Natural killer cell treated with Interleukin-12 subunit alpha and Interleukin-12 subunit beta and Interleukin-15 and Interleukin-18, amount 100 ng/mL, for 72 hours (primary cell): ENCODE results near the gene PLPPR4. TPM values are rescaled to one million over a fixed set of nuclear protein-coding genes. Genes with fewer than 3 reads are reported as not detected.
"Not testable (repeated sequence)": the region's sequence is repeated elsewhere in the genome, so short reads cannot be mapped to it uniquely, and the experiment has no call there.

ENCODE experiments used
- ATAC-seq, 2 donors: fragments of 150-1000 bp; cut with Tn5 transposase in 1 of 2; sonication (Bioruptor Pico), chemical (Tn5 transposase) in 1 of 2; 2 replicates each; pipeline ENCODE4 v1.10.0; 2021
- DNase-seq: peaks from one replicate; pipeline ENCODE4 v3.0.0; 2022; ENCODE audit warnings: low spot score
- H3K27ac Mint-ChIP-seq, 2 donors: 1 replicate in 1 of 2; 2 replicates in 1 of 2; pipeline ENCODE4 v1.8.0; 2022; ENCODE audit warnings: mixed read lengths in 2 of 2, mild to moderate bottlenecking in 1 of 2, moderate library complexity in 1 of 2
- H3K27me3 Mint-ChIP-seq, 2 donors: 1 replicate in 1 of 2; 2 replicates in 1 of 2; pipeline ENCODE4 v1.8.0; 2022; ENCODE audit warnings: mixed read lengths in 2 of 2
- H3K36me3 Mint-ChIP-seq: one replicate; pipeline ENCODE4 v1.8.0; 2022; ENCODE audit warnings: mixed read lengths
- H3K4me1 Mint-ChIP-seq, 2 donors: 1 replicate in 1 of 2; 2 replicates in 1 of 2; pipeline ENCODE4 v1.8.0; 2022; ENCODE audit warnings: low read depth in 2 of 2, mixed read lengths in 2 of 2, mild to moderate bottlenecking in 1 of 2
- H3K4me3 Mint-ChIP-seq: one replicate; pipeline ENCODE4 v1.8.0; 2022; ENCODE audit warnings: mixed read lengths
- H3K9me3 Mint-ChIP-seq: 2 replicates; pipeline ENCODE4 v1.8.0; 2022; ENCODE audit warnings: mixed read lengths
- total RNA-seq, 2 donors: library from RNA; stranded (reverse); gene quantifications; one replicate each; pipeline ENCODE4 v1.2.3, GENCODE V29; 2022

PLPPR4 gene
- total RNA-seq, 2 donors from 2014 or later: not detected

DNA sequence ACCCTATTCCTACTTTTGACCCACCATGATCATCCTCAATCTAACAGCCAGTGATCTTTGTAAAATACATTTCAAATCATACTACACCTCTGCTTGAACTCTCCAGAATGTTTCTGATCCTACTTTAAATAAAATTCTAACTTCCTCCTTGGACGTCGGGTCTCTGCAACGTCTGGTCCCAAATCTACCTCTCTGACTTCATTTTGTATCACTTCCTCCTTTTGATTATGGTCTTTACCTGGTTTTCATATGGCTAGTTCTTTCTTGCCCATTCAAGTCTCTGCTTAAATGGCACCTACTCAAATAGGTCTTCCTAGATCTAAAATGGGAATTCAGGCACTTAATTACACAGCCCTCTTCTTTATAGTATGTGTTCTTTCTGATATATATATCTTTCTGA is 18.2 kb downstream of the PLPPR4 start:
- Mint-ChIP-seq H3K27me3 (no peaks in the 10 kb centered on the region), H3K36me3 (no peaks in the 10 kb centered on the region), H3K4me3 (no peak overlapping the region), H3K4me1 (no peaks in the 10 kb centered on the region), H3K27ac (no peak overlapping the region), H3K9me3 (peaks cover 13% of the 10 kb centered on the region)
- DNase-seq (no peak), ATAC-seq (no peak)

DNA sequence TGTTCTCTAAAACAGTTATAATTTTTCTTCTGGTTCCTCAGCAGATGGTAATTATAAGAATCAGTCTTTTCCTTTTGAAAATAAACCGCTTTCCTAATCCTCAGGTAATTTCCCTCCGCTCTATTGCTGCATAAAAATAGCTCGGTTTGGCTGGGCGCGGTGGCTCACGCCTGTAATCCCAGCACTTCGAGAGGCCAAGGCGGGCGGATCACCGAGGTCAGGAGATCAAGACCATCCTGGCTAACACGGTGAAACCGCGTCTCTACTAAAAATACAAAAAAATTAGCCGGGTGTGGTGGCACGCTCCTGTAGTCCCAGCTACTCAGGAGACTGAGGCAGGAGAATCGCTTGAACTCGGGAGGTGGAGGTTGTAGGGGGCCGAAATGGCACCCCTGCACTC is 19.2 kb downstream of the PLPPR4 start:
- not testable (repeated sequence) for ATAC-seq, H3K4me1 Mint-ChIP-seq, H3K27ac Mint-ChIP-seq, H3K36me3 Mint-ChIP-seq, DNase-seq, H3K27me3 Mint-ChIP-seq, H3K4me3 Mint-ChIP-seq
- H3K9me3 Mint-ChIP-seq: peaks cover 16% of the 10 kb centered on the region

DNA sequence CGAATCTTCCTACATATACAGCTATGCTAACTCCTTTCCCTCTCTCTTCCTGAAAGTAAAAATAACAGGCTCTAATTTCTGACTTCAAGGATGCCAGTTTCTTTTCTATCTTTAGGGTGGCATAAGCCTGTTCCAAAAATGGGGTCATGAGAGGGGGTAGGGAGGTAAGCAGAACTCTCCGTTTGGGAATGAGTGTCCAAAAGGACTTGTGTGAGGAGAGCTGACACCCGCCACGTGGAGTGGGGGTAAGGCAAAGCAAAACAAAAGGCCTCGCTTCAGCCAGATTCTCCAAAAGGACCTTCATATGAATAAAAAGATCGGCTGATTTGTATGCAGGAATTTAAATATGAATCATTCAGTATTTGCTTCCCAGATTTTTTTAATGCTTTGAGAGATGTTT is 28.6 kb downstream of the PLPPR4 start:
- ATAC-seq (no peak), DNase-seq (no peak)
- H3K27ac Mint-ChIP-seq: no peak overlapping the region
- no peaks in the 10 kb centered on the region for H3K36me3 Mint-ChIP-seq
- no peaks in the 10 kb centered on the region for H3K27me3 Mint-ChIP-seq
- H3K4me3 Mint-ChIP-seq: no peak overlapping the region
- peaks cover 10% of the 10 kb centered on the region for H3K9me3 Mint-ChIP-seq
- no peaks in the 10 kb centered on the region for H3K4me1 Mint-ChIP-seq

DNA sequence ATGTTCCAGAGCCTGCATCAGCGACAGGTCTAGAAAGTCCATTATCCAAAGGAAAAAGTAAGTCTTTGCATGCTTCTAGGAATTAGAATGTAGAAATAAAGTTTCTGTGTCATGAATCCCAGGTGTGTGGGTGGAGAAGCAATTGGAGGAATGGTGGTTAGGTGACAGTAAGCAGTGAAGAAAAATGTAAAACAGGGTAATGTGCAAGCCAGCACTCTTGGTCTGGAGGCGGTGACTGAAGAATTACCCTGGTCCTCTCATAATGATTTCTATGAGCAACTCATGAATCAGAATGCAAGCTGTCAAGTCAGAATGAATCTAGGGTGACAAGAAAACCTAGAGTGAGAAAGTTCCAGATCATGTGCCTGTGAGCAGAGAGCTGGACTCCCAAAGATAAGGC is 33.6 kb downstream of the PLPPR4 start:
- Mint-ChIP-seq H3K27me3 (no peaks in the 10 kb centered on the region), H3K4me3 (no peak overlapping the region), H3K9me3 (peaks cover 2% of the 10 kb centered on the region), H3K36me3 (no peaks in the 10 kb centered on the region), H3K4me1 (no peaks in the 10 kb centered on the region), H3K27ac (no peak overlapping the region)
- no peak for DNase-seq
- no peak for ATAC-seq

DNA sequence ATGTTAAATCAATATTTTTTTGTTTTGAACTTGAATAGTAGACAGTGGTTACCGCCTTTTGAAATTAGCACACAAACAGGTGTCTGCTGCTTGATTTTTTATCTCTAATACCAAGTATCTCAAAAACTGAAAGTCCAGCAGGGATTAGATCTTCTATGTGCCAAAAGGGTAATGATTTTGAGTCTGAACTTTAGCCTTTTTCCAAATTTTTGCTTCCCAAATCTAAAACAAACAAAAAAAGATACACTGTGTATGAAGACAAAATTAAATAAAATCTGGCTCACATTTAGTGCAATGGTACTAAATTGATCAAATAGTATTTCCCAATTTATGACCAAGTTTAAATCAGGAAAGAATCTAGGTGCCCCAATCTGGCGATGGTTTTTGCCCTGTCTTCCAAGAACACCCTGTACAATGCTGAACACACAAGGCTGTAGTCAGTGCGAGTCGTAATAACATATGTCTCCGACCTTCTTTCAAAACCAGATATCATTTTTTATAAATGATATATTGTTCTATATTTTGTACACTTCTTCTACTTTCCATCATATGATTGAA is 40.5 kb downstream of the PLPPR4 start:
- H3K27ac Mint-ChIP-seq: no peak overlapping the region
- H3K36me3 Mint-ChIP-seq: no peaks in the 10 kb centered on the region
- H3K4me1 Mint-ChIP-seq: no peaks in the 10 kb centered on the region
- H3K9me3 Mint-ChIP-seq: peaks cover 8% of the 10 kb centered on the region
- no peak for DNase-seq
- no peak overlapping the region for H3K4me3 Mint-ChIP-seq
- no peak for ATAC-seq
- no peaks in the 10 kb centered on the region for H3K27me3 Mint-ChIP-seq

DNA sequence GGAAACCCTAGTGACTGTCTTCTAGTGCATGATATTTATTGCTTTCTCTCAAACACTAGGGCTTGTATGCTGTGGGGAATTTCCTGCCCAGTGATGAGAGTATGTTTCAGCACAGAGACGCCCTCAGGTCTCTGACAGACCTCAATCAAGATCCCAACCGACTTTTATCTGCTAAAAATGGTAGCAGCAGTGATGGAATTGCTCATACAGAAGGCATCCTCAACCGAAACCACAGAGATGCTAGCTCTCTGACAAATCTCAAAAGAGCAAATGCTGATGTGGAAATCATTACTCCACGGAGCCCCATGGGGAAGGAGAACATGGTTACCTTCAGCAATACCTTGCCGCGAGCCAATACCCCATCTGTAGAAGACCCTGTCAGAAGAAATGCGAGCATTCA is 41.3 kb downstream of the PLPPR4 start:
- Mint-ChIP-seq H3K9me3 (peaks cover 8% of the 10 kb centered on the region), H3K4me1 (no peaks in the 10 kb centered on the region), H3K27me3 (no peaks in the 10 kb centered on the region), H3K27ac (no peak overlapping the region), H3K4me3 (no peak overlapping the region), H3K36me3 (no peaks in the 10 kb centered on the region)
- DNase-seq: no peak
- no peak for ATAC-seq

DNA sequence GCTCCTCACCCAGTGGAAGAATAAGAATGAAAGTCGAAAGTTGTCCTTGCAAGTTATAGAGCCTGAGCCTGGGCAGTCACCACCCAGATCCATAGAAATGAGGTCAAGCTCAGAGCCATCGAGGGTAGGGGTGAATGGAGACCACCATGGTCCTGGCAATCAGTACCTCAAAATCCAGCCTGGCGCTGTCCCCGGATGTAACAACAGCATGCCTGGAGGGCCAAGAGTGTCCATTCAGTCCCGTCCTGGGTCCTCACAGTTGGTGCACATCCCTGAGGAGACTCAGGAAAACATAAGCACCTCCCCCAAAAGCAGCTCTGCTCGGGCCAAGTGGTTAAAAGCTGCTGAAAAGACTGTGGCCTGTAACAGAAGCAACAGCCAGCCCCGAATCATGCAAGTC is 41.8 kb downstream of the PLPPR4 start:
- Mint-ChIP-seq H3K27me3 (no peaks in the 10 kb centered on the region), H3K9me3 (peaks cover 8% of the 10 kb centered on the region), H3K36me3 (no peaks in the 10 kb centered on the region), H3K4me3 (no peak overlapping the region), H3K27ac (no peak overlapping the region), H3K4me1 (no peaks in the 10 kb centered on the region)
- DNase-seq: no peak
- no peak for ATAC-seq

DNA sequence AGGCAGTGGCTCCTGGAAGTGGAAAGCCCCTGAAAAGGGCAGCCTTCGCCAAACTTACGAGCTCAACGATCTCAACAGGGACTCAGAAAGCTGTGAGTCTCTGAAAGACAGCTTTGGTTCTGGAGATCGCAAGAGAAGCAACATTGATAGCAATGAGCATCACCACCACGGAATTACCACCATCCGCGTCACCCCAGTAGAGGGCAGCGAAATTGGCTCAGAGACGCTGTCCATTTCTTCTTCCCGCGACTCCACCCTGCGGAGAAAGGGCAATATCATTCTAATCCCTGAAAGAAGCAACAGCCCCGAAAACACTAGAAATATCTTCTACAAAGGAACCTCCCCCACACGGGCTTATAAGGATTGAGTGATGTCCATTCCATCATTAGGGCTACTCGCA is 42.4 kb downstream of the PLPPR4 start:
- no peaks in the 10 kb centered on the region for H3K27me3 Mint-ChIP-seq
- no peaks in the 10 kb centered on the region for H3K36me3 Mint-ChIP-seq
- no peak for ATAC-seq
- no peak for DNase-seq
- no peak overlapping the region for H3K27ac Mint-ChIP-seq
- H3K4me1 Mint-ChIP-seq: no peaks in the 10 kb centered on the region
- H3K9me3 Mint-ChIP-seq: peaks cover 8% of the 10 kb centered on the region
- no peak overlapping the region for H3K4me3 Mint-ChIP-seq

DNA sequence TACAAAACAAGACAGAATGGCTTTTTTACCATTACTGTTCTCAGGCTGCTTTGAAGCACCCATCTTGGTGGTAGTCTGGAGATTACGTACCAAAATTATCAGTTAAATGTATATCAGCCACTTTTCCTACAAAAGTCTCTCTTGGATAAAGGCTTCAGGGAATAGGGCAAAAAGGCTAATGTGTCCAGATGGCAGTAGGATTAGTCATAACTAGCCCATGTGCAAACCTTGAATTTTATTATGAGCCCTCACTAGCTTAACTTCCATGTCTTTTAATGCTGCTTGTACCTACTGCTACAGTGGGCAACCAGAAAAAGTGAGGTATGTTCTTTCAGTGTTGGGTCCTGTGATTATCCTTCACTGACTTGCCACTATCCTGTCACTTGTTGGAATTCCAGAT is 51.0 kb downstream of the PLPPR4 start:
- ATAC-seq (no peak), DNase-seq (no peak)
- no peak overlapping the region for H3K4me3 Mint-ChIP-seq
- H3K36me3 Mint-ChIP-seq: no peaks in the 10 kb centered on the region
- no peak overlapping the region for H3K27ac Mint-ChIP-seq
- no peaks in the 10 kb centered on the region for H3K4me1 Mint-ChIP-seq
- no peaks in the 10 kb centered on the region for H3K27me3 Mint-ChIP-seq
- peaks cover 7% of the 10 kb centered on the region for H3K9me3 Mint-ChIP-seq

DNA sequence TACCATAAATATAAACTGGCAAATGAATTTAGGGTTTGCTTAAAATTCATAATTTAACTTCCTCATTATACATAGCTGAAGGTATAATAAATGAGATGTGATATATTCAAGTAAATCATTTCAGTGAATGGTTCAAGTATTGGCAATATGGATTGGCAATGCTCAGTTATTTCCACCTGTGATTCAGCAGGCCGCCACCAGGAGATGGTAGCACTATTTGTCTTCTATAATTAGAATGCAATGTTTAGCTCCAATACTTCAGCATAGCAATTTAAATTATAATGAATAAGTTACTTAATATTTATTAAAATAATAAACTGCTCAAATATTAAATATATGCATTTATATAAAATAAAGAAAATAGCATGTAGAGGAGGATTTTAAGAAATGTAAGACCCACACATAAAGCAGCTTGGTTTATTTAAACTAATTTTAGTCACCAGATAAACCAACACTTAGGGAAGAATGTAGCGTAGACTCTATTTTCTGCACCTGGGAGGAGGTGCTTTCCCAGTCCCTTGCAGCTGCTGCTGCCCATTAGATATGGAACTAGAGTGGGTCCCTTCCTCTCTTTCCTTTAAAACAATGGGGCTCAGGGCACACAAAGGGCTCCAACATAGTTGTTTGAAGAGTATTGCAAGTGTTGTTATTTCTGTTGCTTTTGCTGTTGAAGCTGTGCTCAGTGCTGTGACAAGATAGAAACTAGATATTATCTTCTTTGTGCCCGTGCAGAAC is 62.1 kb downstream of the PLPPR4 start:
- H3K27me3 Mint-ChIP-seq: no peaks in the 10 kb centered on the region
- H3K36me3 Mint-ChIP-seq: no peaks in the 10 kb centered on the region
- no peak overlapping the region for H3K27ac Mint-ChIP-seq
- no peaks in the 10 kb centered on the region for H3K4me1 Mint-ChIP-seq
- H3K4me3 Mint-ChIP-seq: no peak overlapping the region
- no peak for DNase-seq
- H3K9me3 Mint-ChIP-seq: no peaks in the 10 kb centered on the region
- ATAC-seq: no peak

DNA sequence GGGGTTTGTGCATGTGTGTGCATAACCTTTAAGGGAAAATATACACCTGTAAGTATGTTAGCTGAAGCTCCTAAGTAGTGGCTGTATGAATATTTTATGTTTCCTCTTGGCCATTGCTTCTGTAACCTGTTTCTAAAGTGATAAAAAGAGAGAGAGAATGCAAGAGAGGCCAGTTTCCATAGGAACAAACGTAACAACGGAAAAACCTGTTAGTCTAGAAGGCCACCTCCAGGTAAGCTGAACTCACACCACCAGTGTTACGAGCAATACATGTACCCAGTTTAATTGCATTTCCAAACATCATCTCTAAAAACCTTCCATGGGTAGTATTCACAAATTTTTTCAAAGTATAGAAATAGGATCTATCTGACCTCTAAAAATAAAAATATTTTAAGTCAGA is 63.1 kb downstream of the PLPPR4 start:
- H3K4me3 Mint-ChIP-seq: no peak overlapping the region
- H3K27me3 Mint-ChIP-seq: no peaks in the 10 kb centered on the region
- no peak for ATAC-seq
- no peaks in the 10 kb centered on the region for H3K9me3 Mint-ChIP-seq
- H3K27ac Mint-ChIP-seq: no peak overlapping the region
- H3K4me1 Mint-ChIP-seq: no peaks in the 10 kb centered on the region
- no peak for DNase-seq
- H3K36me3 Mint-ChIP-seq: no peaks in the 10 kb centered on the region

DNA sequence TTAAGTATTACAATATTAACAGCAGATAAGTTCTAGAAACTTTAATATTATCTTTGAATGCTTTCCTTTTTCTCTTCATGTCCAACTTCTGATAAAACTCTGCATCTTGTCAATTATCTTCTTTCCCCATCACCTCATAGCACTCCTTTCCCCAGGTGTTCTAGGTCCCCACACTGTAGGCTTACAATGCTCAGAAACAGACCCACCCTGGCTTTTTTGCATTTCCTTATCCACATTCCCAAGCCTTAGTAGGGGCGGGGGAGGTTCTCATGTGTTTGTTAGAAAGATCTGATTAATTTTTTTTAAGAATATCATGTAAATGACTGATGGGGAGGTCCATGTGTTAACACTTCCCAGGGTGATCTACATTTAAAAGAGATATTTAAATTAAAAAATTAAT is 63.9 kb downstream of the PLPPR4 start:
- no peaks in the 10 kb centered on the region for H3K27me3 Mint-ChIP-seq
- no peaks in the 10 kb centered on the region for H3K36me3 Mint-ChIP-seq
- H3K4me3 Mint-ChIP-seq: no peak overlapping the region
- no peak overlapping the region for H3K27ac Mint-ChIP-seq
- ATAC-seq (no peak), DNase-seq (no peak)
- no peaks in the 10 kb centered on the region for H3K9me3 Mint-ChIP-seq
- no peaks in the 10 kb centered on the region for H3K4me1 Mint-ChIP-seq

DNA sequence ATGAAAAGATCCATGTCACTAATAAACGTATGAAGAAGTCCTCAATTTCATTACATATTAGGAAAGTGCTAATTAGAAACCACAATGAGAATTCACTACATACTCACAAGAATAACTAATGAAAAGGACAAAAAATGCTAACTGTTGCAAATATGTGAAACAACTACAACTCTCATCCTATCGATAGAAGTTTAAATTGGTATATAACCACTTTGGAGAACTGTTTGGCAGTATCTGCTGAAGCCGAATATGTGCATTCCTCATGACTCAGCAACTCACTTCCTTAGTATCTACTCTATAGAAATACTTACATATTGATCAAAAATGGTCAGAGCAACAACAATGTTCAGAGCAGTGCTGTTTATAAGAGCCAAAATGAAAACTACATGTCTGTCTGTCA is 66.8 kb downstream of the PLPPR4 start:
- Mint-ChIP-seq H3K4me1 (no peaks in the 10 kb centered on the region), H3K4me3 (no peak overlapping the region), H3K9me3 (no peaks in the 10 kb centered on the region), H3K27ac (no peak overlapping the region), H3K27me3 (no peaks in the 10 kb centered on the region), H3K36me3 (no peaks in the 10 kb centered on the region)
- DNase-seq: no peak
- no peak for ATAC-seq

DNA sequence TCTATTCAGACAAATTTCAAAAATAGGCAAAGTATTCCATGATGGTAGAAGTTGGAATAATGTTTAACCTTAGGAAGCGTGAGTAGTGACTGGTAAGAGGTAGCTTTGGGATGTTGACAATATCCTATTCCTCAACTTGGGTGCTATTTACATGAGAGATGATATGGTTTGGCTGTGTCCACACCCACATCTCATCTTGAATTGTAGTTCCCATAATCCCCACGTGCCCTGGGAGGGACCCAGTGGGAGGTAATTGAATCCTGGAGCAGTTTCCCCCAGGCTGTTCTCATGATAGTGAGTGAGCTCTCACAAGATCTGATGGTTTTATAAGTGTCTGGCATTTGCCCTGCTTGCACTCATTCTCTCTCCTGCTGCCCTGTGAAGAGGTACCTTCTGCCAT is 67.3 kb downstream of the PLPPR4 start:
- no peak overlapping the region for H3K27ac Mint-ChIP-seq
- no peak for DNase-seq
- no peak for ATAC-seq
- no peaks in the 10 kb centered on the region for H3K9me3 Mint-ChIP-seq
- H3K4me3 Mint-ChIP-seq: no peak overlapping the region
- H3K27me3 Mint-ChIP-seq: no peaks in the 10 kb centered on the region
- H3K4me1 Mint-ChIP-seq: no peaks in the 10 kb centered on the region
- no peaks in the 10 kb centered on the region for H3K36me3 Mint-ChIP-seq

DNA sequence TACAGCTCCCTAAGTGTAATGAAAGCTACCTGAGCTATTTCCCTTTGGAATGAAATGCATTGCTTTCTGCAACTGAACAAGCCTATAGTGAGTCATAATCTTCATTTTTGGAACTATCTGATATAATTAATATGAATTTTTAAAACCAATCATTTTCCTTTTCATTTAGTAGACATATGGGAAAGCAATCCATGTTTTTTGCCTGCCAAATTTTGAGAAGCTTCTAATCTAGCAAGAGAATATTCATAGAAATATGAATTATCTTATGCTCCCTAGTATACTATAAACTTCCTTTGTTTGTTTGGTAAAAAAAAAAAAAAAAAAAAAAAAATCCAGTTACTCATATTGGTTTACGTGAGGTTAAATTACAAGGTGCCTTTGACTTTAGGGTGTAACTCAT is 68.3 kb downstream of the PLPPR4 start:
- no peaks in the 10 kb centered on the region for H3K9me3 Mint-ChIP-seq
- no peaks in the 10 kb centered on the region for H3K27me3 Mint-ChIP-seq
- no peak overlapping the region for H3K4me3 Mint-ChIP-seq
- H3K4me1 Mint-ChIP-seq: no peaks in the 10 kb centered on the region
- H3K27ac Mint-ChIP-seq: no peak overlapping the region
- ATAC-seq (no peak), DNase-seq (no peak)
- H3K36me3 Mint-ChIP-seq: no peaks in the 10 kb centered on the region
